ENCODE measurements around the gene LMAN1. TPM values are rescaled to one million over a fixed set of nuclear protein-coding genes. Genes with fewer than 3 reads are reported as not detected.

The LMAN1 gene
- total and polyA plus RNA-seq, 2 of the 13 experiments (the other 11 are each of a cell fraction or from before 2014, with no cell fraction given), result 127 to 131 TPM

DNA sequence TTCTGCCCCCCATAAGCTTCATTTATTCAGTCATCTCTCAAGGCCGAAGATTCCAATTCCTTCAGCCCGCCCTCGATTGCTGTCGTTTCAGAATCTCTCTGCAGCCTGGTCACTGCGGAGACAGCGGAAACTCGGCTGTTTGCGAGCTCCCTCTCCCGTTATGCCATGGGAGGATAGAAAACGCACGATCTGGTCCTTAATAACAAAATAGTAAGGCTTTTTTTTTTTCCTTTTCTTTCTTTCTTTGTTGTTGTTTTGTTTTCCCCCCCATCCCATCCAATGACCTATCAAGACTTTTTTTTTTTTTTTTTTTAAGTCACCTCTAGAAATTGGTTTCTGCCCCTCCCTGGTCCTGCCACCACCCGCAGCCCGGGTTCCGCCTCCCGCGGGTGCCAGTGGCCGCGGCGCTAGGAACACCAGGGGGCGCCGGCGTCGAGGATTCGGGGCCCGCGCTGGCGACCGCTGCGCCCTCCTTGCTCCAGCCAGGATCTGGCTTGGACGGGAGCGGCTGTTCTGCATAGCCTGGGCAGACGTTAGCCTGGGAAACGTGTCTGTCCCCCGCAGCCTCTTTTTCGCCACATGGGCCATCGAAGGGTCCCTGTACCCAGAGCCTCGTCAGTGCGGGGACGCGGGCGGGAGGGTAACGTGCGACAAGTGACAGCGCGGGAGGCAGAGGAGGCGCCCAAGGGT is 50.7 kb downstream of the LMAN1 start:
- Histone ChIP-seq H3K9ac (ENCODE audit: insufficient read depth, low read depth, low read length) (no peak overlapping the region), H3K36me3 (replicated peaks in 1 of 2; ENCODE audit: control insufficient read depth in 1 of 2, insufficient read depth in 2 of 2, low read length in 2 of 2) (no peaks in the 10 kb centered on the region), H3K79me2 (ENCODE audit: insufficient read depth, low read length) (no peaks in the 10 kb centered on the region), H2AFZ (ENCODE audit: low read length) (no peak overlapping the region), H4K20me1 (ENCODE audit: insufficient read depth, low read length) (0 out of 2 replicates have a peak, but pooled peaks cover 3% of the 10 kb centered on the region), H3K4me3 (replicated peaks in 1 of 3; ENCODE audit: insufficient read depth in 1 of 3, low read depth in 2 of 3, low read length in 3 of 3) (peak overlapping the region in 1 of 3 experiments; percentile 57; a peak in 2 of 6 replicates), H3K27ac (ENCODE audit: extremely low read length, insufficient read depth, low read length) (no peak overlapping the region), H3K4me1 (ENCODE audit: insufficient read depth, low read length) (0 out of 2 replicates have a peak, but pooled peaks cover 4% of the 10 kb centered on the region), H3K4me2 (ENCODE audit: low read depth, low read length) (peak overlapping the region; percentile 46; the same call in 1 of the 2 replicates), H3K9me3 (ENCODE audit: low read length) (no peaks in the 10 kb centered on the region), H3K27me3 (ENCODE audit: control insufficient read depth in 1 of 2, insufficient read depth in 2 of 2, low read length in 2 of 2) (peaks cover 3 to 51% of the 10 kb centered on the region in 2 experiments; a peak in 4 of 5 replicates)
- ChIA-PET CTCF (ENCODE audit: low intra/inter-chr PET ratio, low total read pairs) (interaction anchor here (0.9 to 2.8 kb wide), 4 partner anchors 59 to 515 kb away, joined by 3 to 56 read pairs (median 9); no protein-coding TSS in a partner anchor), POLR2A (no interaction called here)
- FAIRE-seq, result no peak
- ATAC-seq, result peak; percentile 99
- in situ Hi-C loops (cut with HindIII; ENCODE audit: extremely low pct_ligation_motif_present, low pct_unique_long_range_greater_than_20kb), result loop anchor here (5.0 kb wide), 1 partner anchor 94 kb away; no protein-coding TSS in a partner anchor
- BruUV-seq (replicated peaks), result no TSS peak
- WGBS (ENCODE audit: low lambda C conversion rate), result 6% methylated on average over 43 of the region's 46 CpGs
- peak; percentile 29 for DNase-seq (ENCODE audit: low spot score)
- intact Hi-C loops (cut with micrococcal nuclease; ENCODE audit: unreplicated experiment), result loop anchor here (1.0 to 5.0 kb wide), 3 partner anchors 59 to 226 kb away; no protein-coding TSS in a partner anchor
- TF ChIP-seq UBTF (CRISPR knock-in tag; IDR thresholded peaks at IDR 0.05), result peak; percentile 45
- no peak for TF ChIP-seq TEAD2 (CRISPR knock-in tag; IDR thresholded peaks at IDR 0.05)
- no peak for TF ChIP-seq ZSCAN29 (CRISPR knock-in tag; conservative IDR thresholded peaks at IDR 0.05)
- TF ChIP-seq ARNT (IDR thresholded peaks at IDR 0.05), result no peak
- peak; percentile 51; the same call in 1 of the 2 replicates for TF ChIP-seq ZNF512 (CRISPR knock-in tag; IDR thresholded peaks at IDR 0.05)
- TF ChIP-seq ZNF629 (CRISPR knock-in tag; conservative IDR thresholded peaks at IDR 0.05), result no peak
- no peak for TF ChIP-seq ZBTB39 (CRISPR knock-in tag; IDR thresholded peaks at IDR 0.05)
- TF ChIP-seq CTCF (CRISPR knock-in tag; IDR thresholded peaks at IDR 0.05), result peak; percentile 90
- TF ChIP-seq ZNF607 (CRISPR knock-in tag; IDR thresholded peaks at IDR 0.05; ENCODE audit: borderline replicate concordance), result 0 out of 2 replicates have a peak, but pooled peaks have one; percentile 25
- TF ChIP-seq ZNF777 (CRISPR knock-in tag; IDR thresholded peaks at IDR 0.05), result peak; percentile 49; the same call in 1 of the 2 replicates
- 0 out of 2 replicates have a peak, but pooled peaks have one; percentile 31 for TF ChIP-seq ERF (CRISPR knock-in tag; IDR thresholded peaks at IDR 0.05)
- peak; percentile 30; the same call in 1 of the 2 replicates for TF ChIP-seq SALL1 (CRISPR knock-in tag; IDR thresholded peaks at IDR 0.05)
- no peak for TF ChIP-seq SKI (IDR thresholded peaks at IDR 0.05; ENCODE audit: partially characterized antibody)
